22Rv1 (cell line): ENCODE data around the gene UMODL1.

Experiments used
- ZFX ChIP-seq: fragments of 450-650 bp; IDR thresholded peaks from 2 replicates; pipeline ENCODE4 v1.6.1; 2017; ENCODE audit warnings: antibody characterized with exemption, borderline replicate concordance
- TF ChIP-seq, protein P1 (sequence below): fragments of 450-650 bp; IDR thresholded peaks from 2 replicates; pipeline ENCODE4 v1.5.1; 2017; ENCODE audit warnings: mild to moderate bottlenecking

DNA sequence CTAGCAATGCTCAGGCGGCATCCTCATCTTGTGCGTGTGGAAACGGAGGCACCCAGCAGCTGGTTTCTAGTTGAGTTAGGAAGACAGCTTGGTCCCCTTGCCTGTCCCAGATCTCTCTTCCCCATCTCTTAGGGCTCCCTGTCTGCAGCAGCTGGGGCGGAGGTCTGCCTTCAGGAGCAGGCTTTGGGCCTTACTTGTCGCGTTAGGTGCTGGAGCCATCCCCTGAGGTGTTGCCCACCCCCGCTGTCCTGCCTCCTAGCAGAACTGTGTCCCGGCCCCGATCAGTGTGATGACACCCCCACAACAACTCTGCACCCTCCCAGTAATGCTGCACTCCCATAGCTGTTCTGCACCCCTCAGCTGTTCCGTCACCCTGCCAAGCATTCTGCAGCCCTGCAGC, 40.7 kb downstream of the UMODL1 start:
- TF ChIP-seq, protein P1, sequence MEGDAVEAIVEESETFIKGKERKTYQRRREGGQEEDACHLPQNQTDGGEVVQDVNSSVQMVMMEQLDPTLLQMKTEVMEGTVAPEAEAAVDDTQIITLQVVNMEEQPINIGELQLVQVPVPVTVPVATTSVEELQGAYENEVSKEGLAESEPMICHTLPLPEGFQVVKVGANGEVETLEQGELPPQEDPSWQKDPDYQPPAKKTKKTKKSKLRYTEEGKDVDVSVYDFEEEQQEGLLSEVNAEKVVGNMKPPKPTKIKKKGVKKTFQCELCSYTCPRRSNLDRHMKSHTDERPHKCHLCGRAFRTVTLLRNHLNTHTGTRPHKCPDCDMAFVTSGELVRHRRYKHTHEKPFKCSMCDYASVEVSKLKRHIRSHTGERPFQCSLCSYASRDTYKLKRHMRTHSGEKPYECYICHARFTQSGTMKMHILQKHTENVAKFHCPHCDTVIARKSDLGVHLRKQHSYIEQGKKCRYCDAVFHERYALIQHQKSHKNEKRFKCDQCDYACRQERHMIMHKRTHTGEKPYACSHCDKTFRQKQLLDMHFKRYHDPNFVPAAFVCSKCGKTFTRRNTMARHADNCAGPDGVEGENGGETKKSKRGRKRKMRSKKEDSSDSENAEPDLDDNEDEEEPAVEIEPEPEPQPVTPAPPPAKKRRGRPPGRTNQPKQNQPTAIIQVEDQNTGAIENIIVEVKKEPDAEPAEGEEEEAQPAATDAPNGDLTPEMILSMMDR: no peak
- TF ChIP-seq ZFX: no peak
